CD4-positive, alpha-beta T cell treated with Interleukin-15 for 1 hour (primary cell): Measurements from ENCODE around the gene GALNT3.

Experiments used
- DNase-seq: peaks from one replicate; pipeline ENCODE4 v3.0.0-alpha.2; 2020

The GALNT3 gene

DNA sequence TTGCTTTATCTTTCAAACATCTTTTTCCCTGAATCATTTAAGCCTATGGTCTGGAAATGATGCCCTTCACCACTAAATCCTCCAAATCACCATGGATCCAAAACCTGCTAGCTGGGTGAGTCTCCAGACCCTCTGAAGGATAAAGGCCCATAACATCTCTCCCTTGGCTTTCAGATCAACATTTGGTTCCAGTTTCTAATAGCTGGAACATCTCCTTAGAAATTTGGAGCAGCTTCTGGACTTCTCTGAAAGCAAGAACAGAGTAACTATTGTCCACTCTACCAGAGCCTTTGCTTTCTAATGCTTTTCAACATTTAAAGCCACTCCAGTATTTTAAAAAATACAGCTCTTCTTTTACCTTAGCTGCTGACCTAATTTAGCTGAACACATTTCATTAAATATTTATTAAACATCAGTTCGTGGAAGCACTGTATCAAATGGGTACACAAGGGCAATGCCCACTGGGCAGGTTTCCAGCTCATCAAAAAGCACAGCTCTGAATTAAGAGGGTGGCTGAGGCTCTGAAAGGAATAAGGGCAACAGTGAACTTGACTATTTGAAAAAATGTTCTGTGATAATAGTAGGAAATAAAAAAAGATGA lies 75.3 kb downstream of the GALNT3 start:
- no peak for DNase-seq

DNA sequence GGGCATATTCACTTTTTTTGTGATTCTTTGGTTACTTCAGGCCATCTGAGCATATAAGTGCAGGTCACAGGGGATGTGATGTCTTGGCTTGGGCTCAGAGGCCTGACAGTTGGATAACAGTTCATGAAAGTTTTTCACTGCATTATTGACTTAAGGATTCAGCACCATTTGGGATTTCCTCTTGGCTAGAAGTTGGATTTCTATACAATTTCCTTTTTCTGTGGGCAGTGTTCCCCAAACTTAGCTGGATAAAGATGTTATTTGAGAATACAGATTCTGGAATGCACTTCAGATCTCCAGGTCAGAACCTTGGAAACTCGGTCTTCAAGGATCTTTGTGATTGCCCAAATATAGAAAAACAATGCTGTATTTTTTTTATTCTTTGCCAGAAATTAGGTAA lies 78.0 kb downstream of the GALNT3 start:
- DNase-seq = no peak

DNA sequence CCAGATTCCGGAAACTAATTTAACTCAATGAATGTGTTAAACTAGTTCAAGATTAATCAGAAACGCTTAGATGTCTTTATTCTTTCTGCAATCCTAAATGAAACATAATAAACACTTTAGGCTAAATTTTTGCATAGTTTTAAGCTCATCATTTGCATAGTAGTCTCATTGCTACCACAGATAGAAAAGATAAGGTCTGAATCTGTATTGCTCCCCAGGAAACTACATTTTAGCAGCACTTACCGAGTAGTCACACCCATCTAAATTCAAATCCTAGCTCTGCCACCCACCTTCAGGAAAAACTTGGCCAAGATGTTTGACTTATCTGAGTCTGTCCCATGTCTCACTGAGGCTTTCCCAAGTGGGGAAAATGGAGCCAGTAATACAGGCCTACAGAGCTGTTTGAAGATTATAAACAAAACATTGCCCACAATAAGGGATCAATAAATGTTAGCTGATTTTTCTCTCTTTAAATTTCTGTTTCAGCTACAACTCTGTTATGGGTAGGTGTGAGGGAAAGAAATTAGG lies 87.0 kb downstream of the GALNT3 start:
- DNase-seq = no peak

DNA sequence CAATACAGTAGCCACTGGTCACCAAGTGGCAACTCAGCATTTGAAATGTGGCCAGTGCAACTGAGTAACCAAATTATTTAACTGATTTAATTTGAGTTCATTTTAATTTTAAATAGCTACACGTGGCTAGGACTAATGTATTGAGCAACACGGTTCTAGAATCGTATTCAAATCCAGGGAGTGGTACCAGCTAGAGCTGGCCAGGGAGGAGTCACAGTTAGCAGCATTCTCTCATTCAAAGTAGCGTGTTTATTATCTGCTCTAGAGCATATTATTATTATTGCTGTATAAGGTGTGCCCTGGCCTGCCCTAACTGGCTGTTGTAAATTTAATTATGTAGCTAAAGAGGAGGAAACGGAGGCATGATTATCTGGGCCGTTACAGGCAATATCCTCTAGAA lies 92.9 kb downstream of the GALNT3 start:
- no peak for DNase-seq

DNA sequence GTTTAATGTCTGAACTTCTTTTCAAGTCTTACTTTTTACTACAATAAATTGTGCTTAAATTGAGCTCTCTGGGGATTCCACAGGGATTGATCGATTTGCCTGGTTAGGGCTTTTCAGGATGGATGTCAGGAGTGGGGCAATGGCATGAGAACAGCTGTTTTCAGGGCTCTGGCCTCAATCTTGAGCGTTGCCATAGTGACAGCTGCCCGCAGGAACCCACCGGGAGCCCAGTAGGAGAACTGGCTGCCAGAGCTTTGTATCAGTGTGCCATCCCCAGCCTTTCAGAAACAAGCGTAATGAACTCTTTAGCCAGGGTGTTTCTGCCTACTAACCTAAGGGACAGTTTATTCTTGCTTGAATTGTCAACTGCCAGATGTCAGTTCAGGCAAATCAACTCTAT lies 93.5 kb downstream of the GALNT3 start:
- no peak for DNase-seq

DNA sequence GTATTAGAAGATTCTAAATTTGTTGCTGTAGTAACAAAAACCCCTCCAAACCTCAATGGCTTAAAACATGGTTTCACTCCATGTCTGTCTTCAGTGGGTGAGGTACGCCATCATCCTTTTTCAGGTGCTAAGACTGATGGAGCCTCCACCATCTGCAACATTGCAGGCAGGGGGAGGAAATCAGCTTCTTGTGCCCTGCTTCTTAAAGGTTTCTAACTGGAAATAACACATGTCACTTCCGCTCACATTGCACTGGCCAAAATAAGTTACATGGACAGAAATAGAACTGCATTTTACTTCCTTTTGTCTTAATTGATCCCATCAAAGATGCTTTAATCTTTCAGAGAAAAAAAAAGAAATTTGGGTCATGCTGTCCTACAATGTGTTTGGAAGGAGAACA lies 94.1 kb downstream of the GALNT3 start:
- no peak for DNase-seq

DNA sequence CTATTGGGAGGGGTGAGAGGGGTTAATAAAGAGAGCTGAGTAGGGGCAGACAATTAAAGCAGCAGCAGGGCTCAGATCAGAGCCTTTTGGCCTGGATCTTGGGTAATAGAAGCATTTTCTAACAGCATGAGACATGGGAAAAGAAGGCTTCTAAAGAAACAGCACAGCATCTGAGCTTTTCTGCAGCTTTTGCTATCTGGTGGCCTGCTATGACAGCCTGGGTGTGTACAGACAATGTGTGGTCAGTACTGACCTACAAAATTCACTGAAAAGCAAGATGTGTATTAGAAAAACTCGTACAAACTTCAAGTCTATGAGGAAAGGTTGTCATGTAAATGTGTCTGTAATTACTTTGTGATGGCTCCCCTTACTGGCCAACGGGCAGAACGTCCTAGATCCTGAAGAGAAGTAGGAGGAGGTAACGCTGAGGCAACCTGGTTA lies 95.6 kb downstream of the GALNT3 start:
- DNase-seq = no peak

DNA sequence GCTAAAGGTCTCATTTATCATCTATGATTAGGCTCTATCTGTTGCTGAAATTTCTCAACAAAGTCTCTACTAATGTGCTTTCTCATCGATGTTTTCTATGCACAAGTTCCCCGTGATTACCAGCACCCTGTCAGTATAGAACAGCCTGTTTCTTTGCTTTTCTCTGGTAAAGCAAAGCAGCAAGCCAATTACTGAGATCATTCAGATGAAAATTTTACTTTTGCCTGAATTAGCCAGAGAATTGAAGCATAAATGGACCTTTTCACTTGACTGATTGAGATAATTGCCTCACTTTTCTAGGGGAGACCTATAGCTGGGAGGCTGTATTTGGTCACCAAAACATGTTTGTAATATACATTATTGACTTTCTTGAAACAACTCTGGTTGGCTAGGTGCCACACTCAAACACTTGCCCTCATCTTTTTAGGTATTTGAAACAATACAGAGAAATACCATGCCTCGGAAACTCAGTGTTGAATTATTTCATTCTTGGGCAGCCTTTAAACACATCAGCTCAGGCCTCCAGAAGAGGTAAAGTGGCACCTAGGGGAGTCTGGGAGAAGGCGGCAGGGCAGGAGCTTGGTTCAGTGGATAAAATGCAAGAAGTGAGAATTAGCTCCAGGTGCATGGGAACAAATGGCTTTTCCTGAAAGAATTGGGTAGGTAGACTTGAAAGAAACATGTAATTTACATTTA lies 96.2 kb downstream of the GALNT3 start:
- no peak for DNase-seq
